ENCODE measurements around the gene CHEK1. TPM values are rescaled to one million over a fixed set of nuclear protein-coding genes. Genes with fewer than 3 reads are reported as not detected.
"Not testable (repeated sequence)": the region's sequence is repeated elsewhere in the genome, so short reads cannot be mapped to it uniquely, and the experiment has no call there.

Gene CHEK1
- polyA plus RNA-seq, 5 donors = 13.7 to 29.6 (median 24.5) TPM

DNA sequence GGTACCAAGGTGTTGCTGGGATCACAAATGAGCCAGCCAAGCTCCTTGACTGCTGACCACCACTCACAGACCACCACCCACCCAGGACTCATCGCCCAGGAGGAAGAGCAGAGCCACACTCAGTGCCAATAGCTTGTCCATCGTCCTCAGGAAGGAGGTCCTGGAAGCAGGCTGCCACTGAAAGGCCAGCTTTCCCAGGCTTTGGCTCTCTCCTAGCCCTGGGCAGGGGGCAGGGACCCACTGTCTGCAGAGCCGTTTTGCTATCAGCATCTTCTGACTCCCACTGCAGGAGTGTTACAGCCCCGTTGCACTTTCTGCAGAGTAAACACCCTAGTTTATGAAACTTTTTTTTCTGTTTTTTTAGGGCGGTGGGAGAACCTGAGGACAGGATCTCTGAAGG is 67.9 kb downstream of the CHEK1 start:
- no peak for DNase-seq

- DNase-seq = no peak
Measured at GRCh38 chr11:125694951-125695350, 70.0 kb downstream of the CHEK1 start.

DNA sequence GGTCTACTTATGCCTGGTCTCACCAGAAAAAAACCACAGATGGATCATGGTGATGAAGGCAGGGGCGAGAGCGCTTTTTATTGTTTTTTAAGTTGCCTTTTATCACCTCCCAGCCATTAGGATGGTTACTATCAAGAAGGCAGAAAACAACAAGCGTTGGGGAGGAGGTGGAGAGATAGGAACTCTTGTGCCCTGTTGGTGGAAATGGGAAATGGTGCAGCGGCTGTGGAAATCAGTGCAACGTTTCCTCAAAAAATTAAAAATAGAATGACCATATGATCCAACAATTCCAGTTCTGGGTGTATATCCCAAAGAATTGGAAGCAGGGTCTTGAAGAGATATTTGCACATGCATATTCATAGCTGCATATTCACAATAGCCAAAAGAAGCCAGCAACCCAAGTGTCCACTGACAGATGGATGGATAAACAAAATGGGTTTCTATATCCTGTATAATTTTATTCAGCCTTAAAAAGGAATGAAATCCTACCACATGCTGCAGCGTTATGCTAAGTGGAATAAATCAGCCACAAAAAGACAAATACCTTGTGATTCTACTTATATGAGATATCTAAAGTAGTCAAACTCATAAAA is 76.2 kb downstream of the CHEK1 start:
- DNase-seq = no peak

GRCh38 chr11:125701858-125702621 is 77.1 kb downstream of the CHEK1 start:
- no peak for DNase-seq

- DNase-seq = not testable (repeated sequence)
Measured at GRCh38 chr11:125704686-125705085, 79.7 kb downstream of the CHEK1 start.

GRCh38 chr11:125720781-125721180 is 95.8 kb downstream of the CHEK1 start:
- no peak for DNase-seq

- DNase-seq = no peak
Measured at GRCh38 chr11:125724125-125724524, 99.2 kb downstream of the CHEK1 start.

Other genes with a start within 250 kb of the CHEK1 start
- gene FEZ1, start 128.9 kb upstream of the CHEK1 start, polyA plus RNA-seq (ENCODE audit: insufficient read depth in 1 of 5, insufficient read length in 5 of 5, low replicate concordance in 1 of 5) = 10 to 100 TPM; 24.3 to 31.9 (median 28.2) TPM
- 100 to 1,000 TPM; 105 to 123 (median 121) TPM for gene EI24, start 55.7 kb upstream of the CHEK1 start, polyA plus RNA-seq (ENCODE audit: insufficient read depth in 1 of 5, insufficient read length in 5 of 5, low replicate concordance in 1 of 5)
- 100 to 1,000 TPM; 184 to 214 (median 200) TPM for gene STT3A, start 32.3 kb upstream of the CHEK1 start, polyA plus RNA-seq (ENCODE audit: insufficient read depth in 1 of 5, insufficient read length in 5 of 5, low replicate concordance in 1 of 5)
- gene ACRV1, start 55.7 kb downstream of the CHEK1 start, polyA plus RNA-seq (ENCODE audit: insufficient read depth in 1 of 5, insufficient read length in 5 of 5, low replicate concordance in 1 of 5) = 1 to 10 TPM in 2 of 5 donors, under 1 TPM in 3; 0.51 to 1.3 (median 0.78) TPM
- under 1 TPM in 2 of 5 donors, not detected in 3; 0.14 to 0.19 TPM for gene PATE1, start 121.1 kb downstream of the CHEK1 start, polyA plus RNA-seq (ENCODE audit: insufficient read depth in 1 of 5, insufficient read length in 5 of 5, low replicate concordance in 1 of 5)
- gene PATE2, start 153.7 kb downstream of the CHEK1 start, polyA plus RNA-seq (ENCODE audit: insufficient read depth in 1 of 5, insufficient read length in 5 of 5, low replicate concordance in 1 of 5) = under 1 TPM in 4 of 5 donors, not detected in 1; 0.14 to 0.36 (median 0.18) TPM
- gene PATE3, start 163.0 kb downstream of the CHEK1 start, polyA plus RNA-seq (ENCODE audit: insufficient read depth in 1 of 5, insufficient read length in 5 of 5, low replicate concordance in 1 of 5) = not detected
- gene PATE4, start 208.2 kb downstream of the CHEK1 start, polyA plus RNA-seq (ENCODE audit: insufficient read depth in 1 of 5, insufficient read length in 5 of 5, low replicate concordance in 1 of 5) = under 1 TPM in 3 of 5 donors, not detected in 2; 0.09 to 0.26 (median 0.16) TPM